NCI-H2081 (cell line): ENCODE measurements around the gene HCST.
"Not testable (repeated sequence)": the region's sequence is repeated elsewhere in the genome, so short reads cannot be mapped to it uniquely, and the experiment has no call there.

Source experiments
- DNase-seq, 2 experiments: peaks; one replicate each; lab custom pipeline; 2025; lab: John Stamatoyannopoulos, UW

The HCST gene

GRCh38 chr19:35904311-35905068, 2.2 kb downstream of the HCST start:
- DNase-seq, result no peak

- DNase-seq, result no peak
Measured at GRCh38 chr19:35905178-35905727, 2.9 kb downstream of the HCST start.

DNA sequence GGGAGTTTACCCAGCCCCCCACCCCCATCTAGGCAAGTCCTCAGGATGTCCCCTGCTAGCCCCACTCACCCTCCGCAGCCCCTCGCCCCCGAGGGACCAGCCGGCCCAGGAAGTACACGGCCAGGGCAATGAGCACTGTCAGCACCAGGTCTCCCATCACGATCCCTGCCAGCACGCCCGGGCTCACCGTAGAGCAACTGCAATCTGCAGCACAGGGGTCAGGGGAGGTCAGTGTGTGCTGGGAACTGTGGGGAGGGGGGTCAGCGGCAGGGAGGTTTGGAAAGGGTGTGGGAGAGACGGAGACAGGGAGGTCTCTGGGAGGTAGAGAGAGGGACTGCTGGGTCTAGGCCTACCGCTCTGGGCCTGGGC, 5.0 kb downstream of the HCST start:
- no peak for DNase-seq

- no peak for DNase-seq
Measured at GRCh38 chr19:35908010-35908441, 5.7 kb downstream of the HCST start, which contains the start of gene TYROBP. Gene TYROBP, minus strand, starts transcription at chr19:35908295. Its CDS starts 67 bp downstream, at chr19:35908228.

GRCh38 chr19:35908973-35909683, 6.8 kb downstream of the HCST start:
- no peak for DNase-seq

GRCh38 chr19:35909684-35910035, 7.3 kb downstream of the HCST start:
- DNase-seq, result no peak

- DNase-seq, result not testable (repeated sequence)
Measured at GRCh38 chr19:35910355-35910754, 8.0 kb downstream of the HCST start.

- no peak for DNase-seq
Measured at GRCh38 chr19:35911173-35911572, 8.8 kb downstream of the HCST start.

GRCh38 chr19:35911790-35912189, 9.5 kb downstream of the HCST start:
- no peak for DNase-seq

- no peak for DNase-seq
Measured at GRCh38 chr19:35913589-35913988, 11.3 kb downstream of the HCST start.

GRCh38 chr19:35915443-35915842, 13.1 kb downstream of the HCST start:
- DNase-seq, result no peak

DNA sequence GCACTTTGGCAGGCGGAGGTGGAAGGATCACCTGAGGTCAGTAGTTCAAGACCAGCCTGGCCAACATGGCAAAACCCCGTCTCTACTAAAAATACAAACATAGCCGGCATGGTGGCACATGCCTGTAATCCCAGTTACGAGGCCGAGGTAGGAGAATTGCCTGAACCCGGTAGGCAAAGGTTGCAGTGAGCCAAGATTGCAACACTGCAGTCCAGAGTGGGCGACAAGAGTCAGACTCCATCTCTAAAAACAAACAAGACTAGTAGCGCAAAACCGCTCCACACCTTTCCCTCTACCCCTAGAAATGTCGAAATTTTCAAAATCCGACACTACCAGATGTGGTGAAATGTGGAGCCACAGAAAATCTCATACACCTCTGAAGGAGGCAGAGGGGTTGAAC, 17.0 kb downstream of the HCST start:
- DNase-seq, result no peak

DNA sequence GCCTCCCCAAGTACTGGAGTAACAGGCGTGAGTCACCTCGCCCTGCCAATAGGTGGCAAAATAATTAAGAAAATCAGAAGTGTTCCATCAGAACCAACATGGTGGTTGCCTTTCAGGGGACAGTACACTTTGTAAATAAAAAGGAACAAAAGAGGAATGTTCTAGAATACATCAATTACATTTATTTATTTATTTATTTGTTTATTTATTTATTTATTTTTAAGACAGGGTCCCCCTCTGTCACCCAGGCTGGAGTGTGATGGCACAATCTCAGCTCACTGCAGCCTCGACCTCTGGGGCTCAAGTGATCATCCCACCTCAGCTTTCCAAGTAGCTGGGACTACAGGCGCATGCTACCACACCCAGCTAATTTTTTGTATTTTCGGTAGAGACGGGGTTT, 18.7 kb downstream of the HCST start:
- no peak for DNase-seq

DNA sequence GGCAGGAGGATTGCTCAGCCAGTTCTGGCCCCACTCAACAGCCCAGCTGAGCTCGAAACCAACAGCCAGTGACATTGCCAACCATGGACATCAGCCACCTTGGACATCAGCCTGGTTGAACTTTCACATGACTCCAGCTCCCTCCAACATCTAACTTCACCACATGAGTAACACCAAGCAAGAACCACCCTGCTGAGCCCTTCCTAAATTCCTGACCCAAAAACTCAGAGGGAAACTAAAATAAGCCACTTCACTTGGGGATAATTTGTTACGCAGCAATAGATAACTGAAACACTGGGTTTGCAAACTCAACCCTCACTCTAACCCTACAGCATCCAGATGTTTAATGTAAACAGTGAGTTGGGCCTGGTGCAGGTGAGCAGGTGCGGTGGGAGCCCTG, 23.2 kb downstream of the HCST start:
- DNase-seq, result no peak

- no peak for DNase-seq
Measured at GRCh38 chr19:35928507-35928906, 26.2 kb downstream of the HCST start.

- DNase-seq, result no peak
Measured at GRCh38 chr19:35929876-35930275, 27.5 kb downstream of the HCST start.

DNA sequence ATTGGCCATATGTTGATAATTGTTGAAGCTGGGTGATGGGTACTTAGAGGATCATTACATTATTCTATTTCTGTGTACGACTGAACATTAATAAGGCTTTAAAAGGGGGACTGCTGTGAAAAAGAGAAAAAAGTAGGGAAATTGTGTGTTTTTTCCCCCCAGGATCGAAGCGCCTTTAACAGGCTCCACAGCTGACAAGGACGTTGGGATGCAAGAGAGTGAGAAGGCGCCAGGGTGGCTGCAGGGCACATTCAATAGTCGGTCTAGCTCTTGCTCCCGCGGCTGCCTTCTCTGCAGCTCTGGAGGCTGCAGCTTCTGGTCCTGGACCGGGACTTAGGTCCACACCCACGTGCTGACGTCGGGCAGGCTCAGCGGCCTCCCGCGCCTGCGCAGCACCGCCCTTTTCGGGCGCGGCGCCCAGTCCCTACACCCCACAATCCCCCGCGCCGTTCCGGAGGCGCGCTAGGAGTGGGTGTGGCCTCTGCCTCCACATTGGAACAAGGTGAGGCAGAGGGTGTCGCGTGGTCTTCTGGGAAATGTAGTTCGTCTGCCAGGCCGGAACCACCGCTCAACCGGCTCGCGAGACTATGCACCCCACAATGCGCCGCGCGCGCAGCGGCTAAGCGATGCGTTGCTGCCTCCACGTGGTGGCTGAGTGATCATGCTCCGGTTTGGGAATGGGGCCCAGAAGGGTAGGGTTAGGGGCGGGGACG, 29.0 kb downstream of the HCST start:
- DNase-seq, result peak; percentile 98 to 99

- DNase-seq, result no peak
Measured at GRCh38 chr19:35931874-35932202, 29.5 kb downstream of the HCST start.

- no peak for DNase-seq
Measured at GRCh38 chr19:35932291-35932936, 30.1 kb downstream of the HCST start.

DNA sequence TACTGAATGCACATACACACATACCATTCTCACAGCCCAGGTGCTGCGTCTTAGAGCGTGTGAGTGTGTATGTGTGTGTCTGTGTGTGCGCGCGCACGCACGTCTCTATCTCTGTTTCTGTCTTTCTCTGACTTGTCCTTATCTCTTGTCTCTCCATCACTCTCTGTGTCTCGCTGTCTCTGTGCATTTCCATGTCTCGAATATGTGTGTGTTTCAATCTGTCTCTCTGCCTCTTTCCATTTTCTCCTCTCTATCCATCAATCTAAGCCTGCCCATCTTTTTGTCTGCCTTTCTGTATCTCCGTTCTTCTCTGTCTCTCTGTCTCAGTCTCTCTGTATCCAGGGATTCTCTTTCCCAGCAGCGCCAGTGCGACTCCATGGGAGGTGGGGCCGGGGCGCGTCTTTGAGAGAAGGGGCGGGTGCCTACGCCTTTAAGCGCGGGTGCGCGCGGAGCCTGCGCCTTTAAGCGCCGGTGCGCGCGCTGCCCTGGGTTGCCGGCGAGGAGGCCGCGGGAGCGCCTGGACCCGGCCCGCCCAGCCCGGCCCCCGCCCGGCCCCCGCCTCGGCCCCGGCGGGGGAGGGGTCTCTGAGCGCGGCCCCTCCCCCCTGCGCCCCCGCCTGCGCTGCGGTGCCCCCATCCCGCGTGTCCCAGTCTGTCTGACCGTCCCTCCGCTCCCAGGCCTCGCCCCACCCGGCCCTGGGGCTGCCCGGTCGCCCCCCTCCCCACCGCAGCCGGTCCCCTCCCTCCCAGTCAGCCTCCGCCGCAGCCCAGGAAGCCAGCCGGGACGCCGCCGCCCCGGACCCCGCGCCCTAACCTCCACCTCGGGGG, 33.8 kb downstream of the HCST start, which contains the start of gene LRFN3:
Gene LRFN3 (plus strand): TSS at position 464 of the 827 bp plus-strand sequence. CDS start 3,052 bp downstream, outside the sequence.
- peak; percentile 67 to 80 for DNase-seq

- no peak for DNase-seq
Measured at GRCh38 chr19:35936738-35937268, 34.5 kb downstream of the HCST start.
